Esophagus squamous epithelium (tissue), 4 donors: ENCODE data around the gene C19orf25.

ENCODE experiments used
- CTCF ChIP-seq, 6 experiments: fragments of 450-650 bp in 4 of 6; fragments of 200-600 bp in 2 of 6; sonication (generic) in 2 of 6; IDR thresholded peaks; one replicate each; pipeline ENCODE4 v1.5.1; 2016 to 2019; ENCODE audit warnings: antibody characterized with exemption in 6 of 6, mild to moderate bottlenecking in 4 of 6, moderate library complexity in 4 of 6
- POLR2A ChIP-seq, 4 donors: fragments of 450-650 bp; IDR thresholded peaks; one replicate each; pipeline ENCODE4 v1.6.1; 2017; ENCODE audit warnings: antibody characterized with exemption in 4 of 4, mild to moderate bottlenecking in 4 of 4, moderate library complexity in 3 of 4

DNA sequence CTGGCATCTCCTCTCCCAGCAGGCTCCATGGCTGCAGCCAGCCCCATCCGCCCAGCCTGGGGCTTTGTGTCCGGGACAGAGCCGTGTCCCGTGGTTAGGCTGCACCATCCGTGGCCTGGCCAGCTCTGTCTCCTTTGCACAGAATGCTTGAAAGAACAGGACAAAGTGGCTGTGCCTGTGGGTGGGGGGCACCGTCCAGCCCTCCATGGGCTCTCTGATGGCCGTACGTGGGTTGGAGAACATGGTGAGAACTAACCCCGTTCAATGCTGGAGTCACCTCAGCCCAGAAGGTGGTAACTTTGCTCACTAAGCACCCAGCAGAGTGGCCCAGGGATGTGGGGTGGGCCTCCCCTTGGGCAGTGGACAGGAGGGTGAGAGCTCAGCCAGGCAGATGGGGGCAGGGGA, 38.0 kb downstream of the C19orf25 start:
- TF ChIP-seq CTCF (IDR thresholded peaks at IDR 0.05) (no peak), POLR2A (IDR thresholded peaks at IDR 0.05) (no peak)
